ENCODE measurements around the gene PIGR.
A peak's percentile ranks its signal among the peaks of the same experiment; 100 is the strongest.

Gene PIGR

DNA sequence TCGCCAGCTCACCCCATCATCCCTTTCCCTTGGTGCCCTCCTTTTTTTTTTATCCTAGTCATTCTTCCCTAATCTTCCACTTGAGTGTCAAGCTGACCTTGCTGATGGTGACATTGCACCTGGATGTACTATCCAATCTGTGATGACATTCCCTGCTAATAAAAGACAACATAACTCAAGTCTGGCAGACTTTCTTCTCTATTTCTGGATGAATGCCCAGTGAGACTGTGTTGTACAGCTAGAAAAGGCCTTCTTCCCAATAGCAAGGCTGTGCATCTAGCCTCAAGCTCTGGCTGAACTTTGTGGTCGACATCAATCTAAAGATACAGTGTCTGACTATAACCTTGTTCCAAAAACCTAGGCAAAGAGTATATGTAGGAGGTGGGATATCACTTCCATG, 42.6 kb downstream of the PIGR start:
- peak; percentile 53 for DNase-seq (ENCODE audit: low read depth)
- no peak overlapping the region for H3K4me3 ChIP-seq (replicated peaks; ENCODE audit: low read depth, low read length)
- TF ChIP-seq, protein P1, sequence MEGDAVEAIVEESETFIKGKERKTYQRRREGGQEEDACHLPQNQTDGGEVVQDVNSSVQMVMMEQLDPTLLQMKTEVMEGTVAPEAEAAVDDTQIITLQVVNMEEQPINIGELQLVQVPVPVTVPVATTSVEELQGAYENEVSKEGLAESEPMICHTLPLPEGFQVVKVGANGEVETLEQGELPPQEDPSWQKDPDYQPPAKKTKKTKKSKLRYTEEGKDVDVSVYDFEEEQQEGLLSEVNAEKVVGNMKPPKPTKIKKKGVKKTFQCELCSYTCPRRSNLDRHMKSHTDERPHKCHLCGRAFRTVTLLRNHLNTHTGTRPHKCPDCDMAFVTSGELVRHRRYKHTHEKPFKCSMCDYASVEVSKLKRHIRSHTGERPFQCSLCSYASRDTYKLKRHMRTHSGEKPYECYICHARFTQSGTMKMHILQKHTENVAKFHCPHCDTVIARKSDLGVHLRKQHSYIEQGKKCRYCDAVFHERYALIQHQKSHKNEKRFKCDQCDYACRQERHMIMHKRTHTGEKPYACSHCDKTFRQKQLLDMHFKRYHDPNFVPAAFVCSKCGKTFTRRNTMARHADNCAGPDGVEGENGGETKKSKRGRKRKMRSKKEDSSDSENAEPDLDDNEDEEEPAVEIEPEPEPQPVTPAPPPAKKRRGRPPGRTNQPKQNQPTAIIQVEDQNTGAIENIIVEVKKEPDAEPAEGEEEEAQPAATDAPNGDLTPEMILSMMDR (IDR thresholded peaks at IDR 0.05; ENCODE audit: low read length, missing control alignments), result no peak

DNA sequence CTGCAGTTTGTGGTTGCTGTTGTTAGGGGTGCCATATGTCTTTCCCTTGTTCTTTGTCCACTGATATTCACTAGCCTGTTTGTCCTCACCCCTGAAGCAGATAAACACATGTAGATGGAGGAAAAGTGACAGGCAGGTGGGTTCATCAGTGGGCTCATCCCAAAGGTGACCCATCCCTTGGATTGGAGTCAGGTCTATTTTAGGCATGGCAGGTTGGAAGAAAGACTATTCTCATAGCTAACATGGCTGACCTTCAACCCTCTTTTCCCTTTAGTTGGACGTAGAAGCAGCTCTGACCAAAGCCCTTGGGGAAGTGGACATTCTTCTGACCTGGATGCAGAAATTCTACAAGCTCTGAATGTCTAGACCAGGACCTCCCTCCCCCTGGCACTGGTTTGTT, 43.6 kb downstream of the PIGR start:
- no peak for DNase-seq (ENCODE audit: low read depth)
- no peak overlapping the region for H3K4me3 ChIP-seq (replicated peaks; ENCODE audit: low read depth, low read length)
- TF ChIP-seq, protein P1 (IDR thresholded peaks at IDR 0.05; ENCODE audit: low read length, missing control alignments), result no peak

DNA sequence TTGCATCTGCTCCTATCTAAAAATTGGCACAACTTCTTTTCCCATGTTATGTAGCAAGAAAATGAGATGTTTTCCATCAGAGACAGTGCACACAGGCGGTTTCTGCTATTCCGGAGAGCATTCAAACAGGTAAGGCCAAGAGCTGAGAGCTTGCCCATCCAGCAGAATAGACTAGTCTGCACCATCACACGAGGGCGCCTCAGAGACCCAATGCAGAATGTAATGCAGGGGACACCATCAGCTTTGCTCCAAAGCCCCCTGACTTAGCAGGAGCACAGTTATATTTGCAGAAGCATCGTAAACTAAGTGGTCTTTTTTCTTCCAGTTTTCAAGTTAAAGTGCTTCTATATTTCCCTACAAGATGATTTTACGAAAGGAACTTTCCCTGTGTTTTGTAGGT, 44.3 kb downstream of the PIGR start:
- DNase-seq (ENCODE audit: low read depth), result no peak
- TF ChIP-seq, protein P1 (IDR thresholded peaks at IDR 0.05; ENCODE audit: low read length, missing control alignments), result no peak
- no peak overlapping the region for H3K4me3 ChIP-seq (replicated peaks; ENCODE audit: low read depth, low read length)

DNA sequence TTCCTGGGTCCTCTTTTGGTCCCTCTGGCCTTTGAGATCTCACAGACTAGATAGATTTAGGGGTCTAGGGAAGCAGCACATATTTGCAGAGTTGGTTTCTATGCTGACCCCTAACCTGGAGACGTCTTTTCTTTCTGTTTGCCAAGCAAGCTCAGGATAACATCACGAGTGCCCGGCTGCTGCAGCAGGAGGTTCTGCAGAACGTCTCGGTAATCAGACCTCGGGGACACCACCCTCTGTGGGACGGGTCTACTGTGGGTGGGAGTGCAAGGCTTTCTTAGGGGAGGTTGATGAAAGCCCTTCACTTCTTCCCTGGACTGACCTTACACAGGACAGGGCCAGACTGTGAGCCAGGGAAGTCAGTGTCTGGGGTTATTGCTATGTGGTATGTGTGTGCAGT, 46.1 kb downstream of the PIGR start:
- TF ChIP-seq, protein P1 (IDR thresholded peaks at IDR 0.05; ENCODE audit: low read length, missing control alignments), result no peak
- no peak for DNase-seq (ENCODE audit: low read depth)
- no peak overlapping the region for H3K4me3 ChIP-seq (replicated peaks; ENCODE audit: low read depth, low read length)

DNA sequence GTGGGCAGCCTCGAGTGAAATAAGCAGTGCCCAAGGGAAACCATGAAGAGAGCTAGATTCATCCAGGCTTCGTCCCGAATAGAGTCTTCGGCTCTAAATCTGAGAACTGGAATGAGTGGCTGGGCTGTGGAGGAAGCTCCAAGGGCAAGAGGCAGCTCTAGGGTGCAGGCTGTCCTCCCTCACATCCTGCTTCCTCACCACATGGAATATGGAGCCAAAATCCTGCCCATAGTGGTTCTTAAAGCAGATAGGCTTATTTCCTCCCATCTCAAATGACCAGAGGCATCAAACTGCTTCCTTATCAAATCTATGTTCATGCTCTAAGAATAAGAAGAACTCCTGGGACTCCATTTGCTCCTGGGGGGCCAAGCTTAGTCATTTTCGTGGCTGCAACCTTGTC, 46.5 kb downstream of the PIGR start:
- DNase-seq (ENCODE audit: low read depth), result peak; percentile 47
- no peak overlapping the region for H3K4me3 ChIP-seq (replicated peaks; ENCODE audit: low read depth, low read length)
- TF ChIP-seq, protein P1 (IDR thresholded peaks at IDR 0.05; ENCODE audit: low read length, missing control alignments), result no peak

DNA sequence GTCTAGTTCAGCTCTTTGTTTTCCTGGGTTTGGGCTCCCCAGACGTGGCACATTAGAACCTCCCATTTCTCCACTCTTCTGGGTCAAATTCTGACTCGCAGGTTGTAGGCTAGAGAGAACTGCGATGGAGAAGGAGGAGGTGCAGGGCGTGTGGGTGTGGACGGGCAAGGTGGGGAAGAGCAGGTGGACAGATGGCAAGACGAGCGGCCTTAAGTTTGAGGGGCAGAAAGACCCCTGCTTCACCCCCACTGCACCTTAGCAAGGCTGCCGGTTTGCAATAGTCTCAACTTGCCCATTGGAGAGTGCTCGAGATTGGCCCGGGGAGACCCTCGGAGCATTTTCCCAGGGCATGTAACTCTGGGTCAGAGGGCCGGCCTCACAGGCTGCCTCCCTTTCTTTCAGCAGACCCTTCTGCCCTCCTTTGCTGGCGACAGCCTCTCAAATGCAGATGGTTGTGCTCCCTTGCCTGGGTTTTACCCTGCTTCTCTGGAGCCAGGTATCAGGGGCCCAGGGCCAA, 47.3 kb downstream of the PIGR start:
- DNase-seq (ENCODE audit: low read depth), result no peak
- peak overlapping the region; percentile 40 for H3K4me3 ChIP-seq (replicated peaks; ENCODE audit: low read depth, low read length)
- TF ChIP-seq, protein P1 (IDR thresholded peaks at IDR 0.05; ENCODE audit: low read length, missing control alignments), result no peak
